ENCODE measurements around the gene PROZ.
"Not testable (repeated sequence)": the region's sequence is repeated elsewhere in the genome, so short reads cannot be mapped to it uniquely, and the experiment has no call there.

The PROZ gene

DNA sequence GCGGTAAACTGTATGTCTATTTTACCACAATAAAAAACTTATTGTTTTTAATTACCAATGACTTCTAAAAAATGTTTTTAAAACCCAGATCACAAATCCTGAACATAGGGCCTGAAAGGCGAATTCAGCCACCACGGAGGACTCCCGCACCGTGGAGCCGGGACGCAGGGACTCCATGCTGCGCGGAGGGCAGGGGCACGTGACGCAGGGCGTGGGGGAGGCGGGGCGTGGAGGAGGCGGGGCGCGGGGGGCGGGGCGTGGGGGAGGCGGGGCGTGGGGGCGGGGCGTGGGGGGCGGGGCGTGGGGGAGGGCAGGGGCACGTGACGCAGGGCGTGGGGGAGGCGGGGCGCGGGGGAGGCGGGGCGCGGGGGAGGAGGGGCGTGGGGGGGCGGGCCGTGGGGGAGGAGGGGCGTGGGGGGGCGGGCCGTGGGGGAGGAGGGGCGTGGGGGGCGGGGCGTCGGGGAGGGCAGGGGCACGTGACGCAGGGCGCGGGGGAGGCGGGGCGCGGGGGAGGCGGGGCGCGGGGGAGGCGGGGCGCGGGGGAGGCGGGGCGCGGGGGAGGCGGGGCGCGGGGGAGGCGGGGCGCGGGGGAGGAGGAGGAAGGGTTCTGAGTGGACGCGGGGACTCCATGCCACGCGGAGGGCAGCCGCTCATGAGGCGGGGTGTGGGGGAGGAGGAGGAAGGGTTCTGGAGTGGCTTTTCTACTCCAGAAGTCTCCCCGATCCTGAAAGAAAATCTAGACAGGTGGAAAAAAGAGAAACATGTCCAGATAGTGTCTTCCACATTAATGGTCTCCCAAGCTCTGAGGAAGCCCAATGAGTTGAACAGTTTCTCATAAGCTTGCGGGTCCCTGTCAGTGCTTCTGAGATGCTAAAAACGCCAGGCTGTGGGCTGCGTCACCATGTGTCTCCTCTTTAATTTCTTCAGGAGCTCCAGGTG lies 4.4 kb upstream of the PROZ start:
- peaks cover 5% of the 10 kb centered on the region for H3K36me3 Mint-ChIP-seq
- peak overlapping the region; percentile 79 for H3K4me3 Mint-ChIP-seq
- peaks cover 9% of the 10 kb centered on the region for H3K9me3 Mint-ChIP-seq
- peak; percentile 43 to 46 for DNase-seq (ENCODE audit: low spot score in 2 of 2)
- peaks cover 10% of the 10 kb centered on the region for H3K4me1 Mint-ChIP-seq
- peak overlapping the region; percentile 54 for H3K27ac Mint-ChIP-seq
- peak; percentile 83 for ATAC-seq (ENCODE audit: low read depth)
- H3K27me3 Mint-ChIP-seq: peaks cover 22% of the 10 kb centered on the region

DNA sequence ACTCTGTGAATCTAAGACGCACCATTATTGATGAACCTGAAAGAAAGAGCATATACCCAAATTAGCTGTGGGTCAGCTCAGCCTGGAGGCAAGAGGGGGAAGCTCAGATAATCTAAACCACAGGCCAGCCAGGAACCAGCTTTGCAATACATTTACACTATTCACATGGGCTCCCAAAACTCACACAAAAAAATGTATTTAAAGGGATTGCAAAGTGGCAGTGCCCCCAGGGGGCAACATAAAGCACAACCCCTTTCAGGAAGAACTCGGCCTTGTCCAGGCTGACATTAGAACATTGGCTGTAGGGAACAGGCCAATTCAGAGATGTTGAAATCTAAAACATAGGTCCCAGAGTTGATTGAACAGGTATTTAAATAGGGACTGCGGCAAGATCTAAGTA lies 3.2 kb upstream of the PROZ start:
- ATAC-seq (ENCODE audit: low read depth) (no peak), DNase-seq (ENCODE audit: low spot score in 2 of 2) (no peak)
- Mint-ChIP-seq H3K36me3 (peaks cover 5% of the 10 kb centered on the region), H3K27me3 (peaks cover 21% of the 10 kb centered on the region), H3K4me1 (peaks cover 10% of the 10 kb centered on the region), H3K27ac (no peak overlapping the region), H3K4me3 (peak overlapping the region; percentile 67), H3K9me3 (peaks cover 9% of the 10 kb centered on the region)

DNA sequence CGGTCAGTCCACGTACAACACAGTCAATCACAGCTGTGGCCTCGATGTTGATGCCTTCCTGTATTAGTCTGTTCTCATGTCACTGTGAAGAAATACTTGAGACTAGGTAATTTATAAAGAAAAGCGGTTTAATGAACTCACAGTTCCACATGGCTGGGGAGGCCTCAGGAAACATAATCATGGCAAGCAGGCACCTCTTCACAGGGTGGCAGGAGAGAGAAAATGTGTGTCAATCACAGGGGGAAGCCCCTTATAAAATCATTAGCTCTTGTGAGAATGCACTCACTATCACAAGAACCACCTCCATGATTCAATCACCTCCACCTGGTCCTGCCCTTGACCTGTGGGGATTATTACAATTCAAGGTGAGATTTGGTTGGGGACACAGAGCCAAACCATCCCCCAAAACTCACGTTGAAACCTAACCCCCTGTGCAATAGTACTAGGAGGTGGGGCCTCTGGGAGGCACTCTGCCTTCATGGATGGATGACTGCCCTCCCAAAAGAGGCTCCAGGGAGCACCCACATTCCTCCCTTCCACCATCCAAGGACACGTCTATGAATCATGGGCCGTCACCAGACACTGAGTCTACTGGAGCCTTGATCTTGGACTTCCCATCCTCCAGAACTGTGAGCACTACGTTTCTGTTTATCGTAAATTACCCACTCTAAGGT lies 2.3 kb upstream of the PROZ start:
- H3K9me3 Mint-ChIP-seq: peaks cover 9% of the 10 kb centered on the region
- no peak overlapping the region for H3K4me3 Mint-ChIP-seq
- ATAC-seq (ENCODE audit: low read depth) (no peak), DNase-seq (ENCODE audit: low spot score in 2 of 2) (no peak)
- peaks cover 5% of the 10 kb centered on the region for H3K36me3 Mint-ChIP-seq
- peaks cover 19% of the 10 kb centered on the region for H3K27me3 Mint-ChIP-seq
- H3K27ac Mint-ChIP-seq: no peak overlapping the region
- H3K4me1 Mint-ChIP-seq: peaks cover 10% of the 10 kb centered on the region

DNA sequence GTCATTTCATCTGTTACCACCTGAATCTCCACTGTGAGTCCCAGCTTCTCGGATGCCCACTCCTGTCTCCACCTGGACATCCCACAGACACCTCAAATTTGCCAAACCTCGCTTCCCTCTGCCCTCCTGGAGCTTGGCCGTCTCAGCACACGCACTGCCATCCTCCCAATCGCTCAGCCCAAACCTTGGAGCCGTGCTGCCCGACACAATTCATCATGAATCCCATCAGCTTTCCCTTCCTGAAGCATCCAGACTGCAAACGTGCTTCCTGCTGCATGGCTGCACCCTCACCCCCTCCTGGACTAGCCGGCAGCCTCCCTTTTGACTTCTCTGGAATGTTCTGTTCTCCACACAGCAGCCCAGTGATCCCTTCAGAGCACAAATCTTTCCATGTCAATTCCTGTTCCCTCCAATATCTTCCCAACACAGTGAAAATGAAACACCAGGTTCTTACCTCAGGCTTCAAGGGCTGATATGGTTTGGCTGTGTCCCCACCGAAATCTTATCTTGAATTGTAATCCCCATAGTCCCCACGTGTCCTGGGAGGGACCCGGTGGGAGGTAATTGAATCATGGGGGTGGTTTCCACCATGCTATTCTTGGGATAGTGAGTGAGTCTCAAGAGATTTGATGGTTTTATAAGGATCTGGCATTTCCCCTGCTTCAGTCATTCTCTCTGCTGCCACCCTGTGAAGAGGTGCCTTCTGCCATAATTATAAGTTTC lies 1.1 kb upstream of the PROZ start:
- Mint-ChIP-seq H3K27ac (no peak overlapping the region), H3K4me3 (no peak overlapping the region), H3K36me3 (peaks cover 5% of the 10 kb centered on the region), H3K27me3 (peaks cover 14% of the 10 kb centered on the region), H3K9me3 (peaks cover 9% of the 10 kb centered on the region), H3K4me1 (peaks cover 8% of the 10 kb centered on the region)
- ATAC-seq (ENCODE audit: low read depth): no peak
- no peak for DNase-seq (ENCODE audit: low spot score in 2 of 2)

DNA sequence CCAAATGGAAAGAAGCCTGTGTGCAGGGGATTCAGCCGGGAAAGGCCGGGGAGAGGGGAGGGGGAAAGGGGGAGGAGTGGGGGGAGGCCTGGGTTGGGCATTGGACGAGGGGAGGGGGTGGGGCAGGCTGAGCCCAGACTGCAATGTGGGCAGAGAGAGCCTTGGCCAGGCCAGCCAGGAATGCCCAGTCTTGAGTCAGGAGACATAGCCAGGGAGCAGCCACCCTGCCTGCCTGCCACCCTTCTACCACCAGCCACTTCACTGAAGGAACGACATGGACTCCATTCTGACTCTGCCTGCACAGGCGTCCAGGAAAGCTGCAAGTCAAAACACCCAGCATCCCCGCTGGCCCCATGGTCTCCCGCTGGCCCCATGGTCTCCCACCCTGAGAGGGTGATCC lies 498 bp downstream of the PROZ start:
- peaks cover 2% of the 10 kb centered on the region for H3K4me1 Mint-ChIP-seq
- H3K27ac Mint-ChIP-seq: no peak overlapping the region
- peaks cover 15% of the 10 kb centered on the region for H3K27me3 Mint-ChIP-seq
- ATAC-seq (ENCODE audit: low read depth) (no peak), DNase-seq (ENCODE audit: low spot score in 2 of 2) (no peak)
- H3K36me3 Mint-ChIP-seq: peaks cover 3% of the 10 kb centered on the region
- no peak overlapping the region for H3K4me3 Mint-ChIP-seq
- H3K9me3 Mint-ChIP-seq: peaks cover 9% of the 10 kb centered on the region

- DNase-seq (ENCODE audit: low spot score in 2 of 2): no peak
- no peak for ATAC-seq (ENCODE audit: low read depth)
- Mint-ChIP-seq H3K9me3 (peaks cover 9% of the 10 kb centered on the region), H3K4me3 (no peak overlapping the region), H3K36me3 (peaks cover 3% of the 10 kb centered on the region), H3K27me3 (peaks cover 15% of the 10 kb centered on the region), H3K27ac (no peak overlapping the region), H3K4me1 (peaks cover 2% of the 10 kb centered on the region)
Observed at GRCh38 chr13:113159701-113160100, 1.3 kb downstream of the PROZ start.

- Mint-ChIP-seq H3K4me3 (peak overlapping the region; percentile 13), H3K9me3 (peaks cover 2% of the 10 kb centered on the region), H3K36me3 (no peaks in the 10 kb centered on the region), H3K27me3 (peaks cover 15% of the 10 kb centered on the region), H3K4me1 (peaks cover 2% of the 10 kb centered on the region), H3K27ac (no peak overlapping the region)
- DNase-seq (ENCODE audit: low spot score in 2 of 2): no peak
- no peak for ATAC-seq (ENCODE audit: low read depth)
Observed at GRCh38 chr13:113160983-113161382, 2.5 kb downstream of the PROZ start.

- Mint-ChIP-seq H3K9me3 (peaks cover 2% of the 10 kb centered on the region), H3K4me1 (peaks cover 2% of the 10 kb centered on the region), H3K27me3 (peaks cover 15% of the 10 kb centered on the region), H3K4me3 (peak overlapping the region; percentile 13), H3K27ac (no peak overlapping the region), H3K36me3 (no peaks in the 10 kb centered on the region)
- DNase-seq (ENCODE audit: low spot score in 2 of 2): no peak
- ATAC-seq (ENCODE audit: low read depth): no peak
Observed at GRCh38 chr13:113161433-113161832, 3.0 kb downstream of the PROZ start.

DNA sequence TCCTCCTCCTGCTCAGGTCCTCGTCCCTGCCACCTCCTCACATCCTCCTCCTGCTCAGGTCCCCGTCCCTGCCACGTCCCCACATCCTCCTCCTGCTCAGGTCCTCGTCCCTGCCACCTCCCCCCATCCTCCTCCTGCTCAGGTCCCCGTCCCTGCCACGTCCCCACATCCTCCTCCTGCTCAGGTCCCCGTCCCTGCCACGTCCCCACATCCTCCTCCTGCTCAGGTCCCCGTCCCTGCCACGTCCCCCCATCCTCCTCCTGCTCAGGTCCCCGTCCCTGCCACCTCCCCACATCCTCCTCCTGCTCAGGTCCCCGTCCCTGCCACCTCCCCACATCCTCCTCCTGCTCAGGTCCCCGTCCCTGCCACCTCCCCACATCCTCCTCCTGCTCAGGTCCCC lies 3.5 kb downstream of the PROZ start:
- not testable (repeated sequence) for DNase-seq (ENCODE audit: low spot score in 2 of 2); H3K9me3 Mint-ChIP-seq; H3K27ac Mint-ChIP-seq; H3K36me3 Mint-ChIP-seq; H3K4me3 Mint-ChIP-seq; H3K4me1 Mint-ChIP-seq; ATAC-seq (ENCODE audit: low read depth)
- peaks cover 15% of the 10 kb centered on the region for H3K27me3 Mint-ChIP-seq

- Mint-ChIP-seq H3K4me1 (peaks cover 2% of the 10 kb centered on the region), H3K27me3 (peaks cover 15% of the 10 kb centered on the region), H3K4me3 (peak overlapping the region; percentile 59), H3K27ac (no peak overlapping the region), H3K9me3 (peaks cover 4% of the 10 kb centered on the region), H3K36me3 (peaks cover 3% of the 10 kb centered on the region)
- DNase-seq (ENCODE audit: low spot score in 2 of 2) (no peak), ATAC-seq (ENCODE audit: low read depth) (no peak)
Observed at GRCh38 chr13:113162783-113163685, 4.6 kb downstream of the PROZ start.

GRCh38 chr13:113164492-113164891 lies 6.0 kb downstream of the PROZ start:
- DNase-seq (ENCODE audit: low spot score in 2 of 2): no peak
- Mint-ChIP-seq H3K9me3 (peaks cover 4% of the 10 kb centered on the region), H3K36me3 (peaks cover 8% of the 10 kb centered on the region), H3K27me3 (peaks cover 9% of the 10 kb centered on the region), H3K27ac (no peak overlapping the region), H3K4me1 (peaks cover 2% of the 10 kb centered on the region), H3K4me3 (no peak overlapping the region)
- no peak for ATAC-seq (ENCODE audit: low read depth)

DNA sequence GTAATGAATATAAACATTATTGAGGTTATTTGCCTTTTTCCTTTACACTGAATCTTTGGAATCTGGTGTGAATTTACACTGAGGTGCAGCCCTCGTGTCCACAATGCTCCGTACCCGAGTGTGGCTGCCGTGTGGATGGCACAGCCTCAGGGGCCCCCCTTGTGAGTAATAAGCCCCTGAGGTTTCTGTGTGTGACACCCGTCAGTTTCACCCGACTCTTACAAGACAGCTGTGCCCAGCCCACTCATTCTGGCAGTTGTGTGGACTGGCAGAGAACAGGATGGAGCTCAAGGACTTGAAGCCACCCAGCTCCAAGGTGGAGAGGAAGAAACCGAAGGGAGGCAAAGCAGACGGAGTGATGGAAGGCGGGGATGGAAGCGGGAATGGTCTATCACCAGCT lies 7.8 kb downstream of the PROZ start:
- Mint-ChIP-seq H3K27me3 (peaks cover 8% of the 10 kb centered on the region), H3K9me3 (peaks cover 4% of the 10 kb centered on the region), H3K4me1 (peaks cover 2% of the 10 kb centered on the region), H3K27ac (no peak overlapping the region), H3K36me3 (peaks cover 10% of the 10 kb centered on the region), H3K4me3 (no peak overlapping the region)
- no peak for DNase-seq (ENCODE audit: low spot score in 2 of 2)
- ATAC-seq (ENCODE audit: low read depth): no peak

DNA sequence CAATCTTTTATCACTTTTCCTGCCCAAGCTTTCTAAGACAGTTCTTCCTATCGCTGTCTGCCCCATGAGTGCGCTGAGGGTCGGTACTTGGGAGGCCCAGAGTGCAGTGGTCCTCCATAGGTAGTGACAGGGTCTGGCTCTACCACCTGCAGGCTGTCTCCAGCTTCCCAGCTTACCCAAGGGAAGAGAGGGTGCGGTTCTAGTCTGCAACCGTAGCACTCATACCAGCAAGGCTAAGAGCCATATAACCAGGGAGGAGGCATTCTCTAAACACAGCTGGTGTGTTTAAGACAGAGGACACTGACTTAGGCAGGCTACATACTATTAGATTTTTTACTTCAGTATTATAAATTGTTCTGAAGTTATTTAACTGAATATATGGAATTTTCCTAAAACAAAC lies 8.2 kb downstream of the PROZ start:
- DNase-seq (ENCODE audit: low spot score in 2 of 2) (no peak), ATAC-seq (ENCODE audit: low read depth) (no peak)
- H3K4me3 Mint-ChIP-seq: no peak overlapping the region
- H3K36me3 Mint-ChIP-seq: peaks cover 10% of the 10 kb centered on the region
- H3K27ac Mint-ChIP-seq: no peak overlapping the region
- H3K9me3 Mint-ChIP-seq: peaks cover 4% of the 10 kb centered on the region
- H3K27me3 Mint-ChIP-seq: peaks cover 6% of the 10 kb centered on the region
- H3K4me1 Mint-ChIP-seq: no peaks in the 10 kb centered on the region
